Measurements from ENCODE around the gene CENPC. TPM values are rescaled to one million over a fixed set of nuclear protein-coding genes. Genes with fewer than 3 reads are reported as not detected.

Gene CENPC
- 10 to 100 TPM; 40.8 to 53.4 TPM for total RNA-seq
- polyA plus RNA-seq (ENCODE audit: insufficient read depth, low read depth, low replicate concordance) = 8.5 TPM
- long read RNA-seq, donor 1, full-length matches to known transcripts = 1 of 1 reads
- long read RNA-seq, donor 1, partial matches to known transcripts = 0 of 1 reads
- long read RNA-seq, donor 1, other reads (novel, unspliced or antisense) = 0 of 1 reads
- long read RNA-seq, donor 2 = 0 reads

- Histone ChIP-seq H3K27me3 (no peaks in the 10 kb centered on the region), H3K9me3 (no peaks in the 10 kb centered on the region), H3K4me1 (no peaks in the 10 kb centered on the region), H3K27ac (peak within 1 kb of the TSS; percentile 90 to 91), H3K4me3 (peak within 1 kb of the TSS; percentile 69 to 93), H3K36me3 (ENCODE audit: low read depth, missing control alignments) (no peaks in the 10 kb centered on the region)
- no peak for TF ChIP-seq CTCF (IDR thresholded peaks at IDR 0.05)
- TF ChIP-seq POLR2A (IDR thresholded peaks at IDR 0.05) = peak; percentile 4
- intact Hi-C loops (cut with DNase I; ENCODE audit: low total_unique reads) = no loop called here
- peak; percentile 99 for DNase-seq
- WGBS, 2 donors = 0 to 1% methylated on average over 20 to 53 of the region's 53 CpGs
These were observed at the start of gene CENPC for GRCh38 chr4:67545199-67546003. Gene CENPC (minus strand): TSS chr4:67545503. CDS start chr4:67545355, 148 bp downstream.

GRCh38 chr4:67593741-67594175 is 48.5 kb upstream of the CENPC start:
- Histone ChIP-seq H3K4me3 (no peak overlapping the region), H3K27ac (no peak overlapping the region), H3K4me1 (no peaks in the 10 kb centered on the region), H3K36me3 (ENCODE audit: low read depth, missing control alignments) (no peaks in the 10 kb centered on the region), H3K9me3 (no peaks in the 10 kb centered on the region), H3K27me3 (no peaks in the 10 kb centered on the region)
- WGBS, 2 donors = 32 to 49% methylated on average over 2 of the region's 2 CpGs
- DNase-seq = no peak
- TF ChIP-seq POLR2A (IDR thresholded peaks at IDR 0.05) (no peak), CTCF (IDR thresholded peaks at IDR 0.05) (no peak)
- intact Hi-C loops (cut with DNase I; ENCODE audit: low total_unique reads) = no loop called here

GRCh38 chr4:67587156-67587555 is 41.9 kb upstream of the CENPC start:
- Histone ChIP-seq H3K27me3 (no peaks in the 10 kb centered on the region), H3K27ac (no peak overlapping the region), H3K4me1 (no peaks in the 10 kb centered on the region), H3K9me3 (no peaks in the 10 kb centered on the region), H3K36me3 (ENCODE audit: low read depth, missing control alignments) (no peaks in the 10 kb centered on the region), H3K4me3 (no peak overlapping the region)
- WGBS, 2 donors = 90 to 92% methylated on average over 3 of the region's 3 CpGs
- intact Hi-C loops (cut with DNase I; ENCODE audit: low total_unique reads) = no loop called here
- no peak for DNase-seq
- no peak for TF ChIP-seq POLR2A (IDR thresholded peaks at IDR 0.05)
- no peak for TF ChIP-seq CTCF (IDR thresholded peaks at IDR 0.05)

- no peaks in the 10 kb centered on the region for H3K36me3 ChIP-seq (ENCODE audit: low read depth, missing control alignments)
- DNase-seq = no peak
- no peak overlapping the region for H3K4me3 ChIP-seq
- no peaks in the 10 kb centered on the region for H3K9me3 ChIP-seq
- H3K4me1 ChIP-seq = no peaks in the 10 kb centered on the region
- H3K27me3 ChIP-seq = no peaks in the 10 kb centered on the region
- intact Hi-C loops (cut with DNase I; ENCODE audit: low total_unique reads) = no loop called here
- TF ChIP-seq POLR2A (IDR thresholded peaks at IDR 0.05) = no peak
- no peak for TF ChIP-seq CTCF (IDR thresholded peaks at IDR 0.05)
- no peak overlapping the region for H3K27ac ChIP-seq
These were observed 39.2 kb upstream of the CENPC start for GRCh38 chr4:67584496-67584895.

All from testis (tissue), 5 donors.